ENCODE data around the gene MARCHF10. TPM values are rescaled to one million over a fixed set of nuclear protein-coding genes. Genes with fewer than 3 reads are reported as not detected.

Gene MARCHF10
- total and polyA plus RNA-seq, 8 donors, result 0.20 to 0.77 (median 0.41) TPM; not detected in 3

- no peak for ATAC-seq
- 71 to 76% methylated on average over 4 of the region's 4 CpGs for WGBS, 2 donors
- Histone ChIP-seq H3K4me1 (no peaks in the 10 kb centered on the region), H3K27ac (no peak overlapping the region), H3K36me3 (no peaks in the 10 kb centered on the region), H3K27me3 (no peaks in the 10 kb centered on the region), H3K9me3 (no peaks in the 10 kb centered on the region), H3K4me3 (no peak overlapping the region)
- intact Hi-C loops (cut with DNase I), result loop anchor here in 1 of 3 donors (10.0 kb wide), 1 partner anchor 732 kb away; no protein-coding TSS in a partner anchor
- TF ChIP-seq CTCF (IDR thresholded peaks at IDR 0.05), result no peak
- no peak for DNase-seq
- no peak for FAIRE-seq
Observed at GRCh38 chr17:62672957-62673356, 135.2 kb downstream of the MARCHF10 start.

GRCh38 chr17:62671553-62671952 is 136.6 kb downstream of the MARCHF10 start:
- FAIRE-seq (no peak), DNase-seq (peak in 2 of 6 donors; percentile 71 to 78), ATAC-seq (peak in 3 of 4 donors; percentile 21 to 33 (median 28))
- no peak overlapping the region for H3K27ac ChIP-seq
- intact Hi-C loops (cut with DNase I), result loop anchor here in 1 of 3 donors (10.0 kb wide), 1 partner anchor 733 kb away; no protein-coding TSS in a partner anchor
- no peaks in the 10 kb centered on the region for H3K4me1 ChIP-seq
- no peak for TF ChIP-seq CTCF (IDR thresholded peaks at IDR 0.05)
- no peaks in the 10 kb centered on the region for H3K36me3 ChIP-seq
- WGBS, 2 donors, result 50 to 59% methylated on average over 13 to 14 of the region's 14 CpGs
- no peaks in the 10 kb centered on the region for H3K27me3 ChIP-seq
- no peak overlapping the region for H3K4me3 ChIP-seq
- no peaks in the 10 kb centered on the region for H3K9me3 ChIP-seq

GRCh38 chr17:62670202-62670821 is 137.8 kb downstream of the MARCHF10 start:
- FAIRE-seq (no peak), DNase-seq (peak in 2 of 6 donors; percentile 39 to 47), ATAC-seq (peak in 1 of 4 donors; percentile 18)
- no peak for TF ChIP-seq CTCF (IDR thresholded peaks at IDR 0.05)
- 57 to 60% methylated on average over 24 of the region's 24 CpGs for WGBS, 2 donors
- Histone ChIP-seq H3K27ac (no peak overlapping the region), H3K36me3 (no peaks in the 10 kb centered on the region), H3K4me3 (no peak overlapping the region), H3K9me3 (no peaks in the 10 kb centered on the region), H3K27me3 (no peaks in the 10 kb centered on the region), H3K4me1 (no peaks in the 10 kb centered on the region)
- intact Hi-C loops (cut with DNase I), result loop anchor here in 1 of 3 donors (10.0 kb wide), 1 partner anchor 734 kb away; no protein-coding TSS in a partner anchor

- Histone ChIP-seq H3K4me1 (no peaks in the 10 kb centered on the region), H3K27ac (no peak overlapping the region), H3K9me3 (no peaks in the 10 kb centered on the region), H3K27me3 (no peaks in the 10 kb centered on the region), H3K36me3 (no peaks in the 10 kb centered on the region), H3K4me3 (no peak overlapping the region)
- 72 to 75% methylated on average over 10 of the region's 10 CpGs for WGBS, 2 donors
- no peak for TF ChIP-seq CTCF (IDR thresholded peaks at IDR 0.05)
- ATAC-seq, result no peak
- no peak for FAIRE-seq
- no peak for DNase-seq
- intact Hi-C loops (cut with DNase I), result no loop called here
Observed at GRCh38 chr17:62668091-62668804, 139.9 kb downstream of the MARCHF10 start.

Data from pancreas (tissue), 10 donors.